Fibroblast of lung (primary cell): ENCODE results near the gene DOK4. TPM values are rescaled to one million over a fixed set of nuclear protein-coding genes. Genes with fewer than 3 reads are reported as not detected.

Source experiments
- DNase-seq, 2 donors: peaks; one replicate each; pipeline versions ENCODE4 v3.0.0 to v3.0.0-alpha.2; 2010; ENCODE audit warnings: low read depth in 2 of 2
- H2AFZ ChIP-seq: 2 replicates; pipeline ENCODE4 v1.5.1; 2012; ENCODE audit warnings: low read length, control low read depth, inconsistent platforms
- H3K27ac ChIP-seq: 2 replicates; pipeline ENCODE4 v1.5.1; 2011; ENCODE audit warnings: low read length, control low read depth; ENCODE audit not compliant: insufficient read depth
- H3K27me3 ChIP-seq: 2 replicates; pipeline ENCODE4 v1.5.1; 2011; ENCODE audit warnings: mild to moderate bottlenecking, low read length; ENCODE audit not compliant: control insufficient read depth, insufficient read depth
- H3K36me3 ChIP-seq: 2 replicates; pipeline ENCODE4 v1.5.1; 2011; ENCODE audit warnings: low read length; ENCODE audit not compliant: control insufficient read depth, insufficient read depth
- H3K4me1 ChIP-seq: 2 replicates; pipeline ENCODE4 v1.5.1; 2011; ENCODE audit warnings: low read length; ENCODE audit not compliant: control insufficient read depth, insufficient read depth; ENCODE audit errors: extremely low read depth
- H3K4me2 ChIP-seq: 2 replicates; pipeline ENCODE4 v1.5.1; 2011; ENCODE audit warnings: low read length, control low read depth; ENCODE audit not compliant: insufficient read depth; ENCODE audit errors: extremely low read depth
- H3K4me3 ChIP-seq, 4 experiments: fragments of 200-600 bp in 1 of 4; sonication (generic) in 1 of 4; replicated peaks in 1 of 4; 2 replicates each; pipeline ENCODE4 v1.5.1; 2011 to 2016; ENCODE audit warnings: low read length in 4 of 4, low read depth in 3 of 4, mild to moderate bottlenecking in 3 of 4, control low read depth in 2 of 4, inconsistent platforms in 1 of 4, mixed read lengths in 1 of 4; ENCODE audit not compliant: insufficient read depth in 1 of 4; ENCODE audit errors: control extremely low read depth in 1 of 4
- H3K79me2 ChIP-seq: 2 replicates; pipeline ENCODE4 v1.5.1; 2012; ENCODE audit warnings: mild to moderate bottlenecking, low read length, inconsistent platforms; ENCODE audit not compliant: control insufficient read depth, insufficient read depth
- H3K9ac ChIP-seq: 2 replicates; pipeline ENCODE4 v1.5.1; 2011; ENCODE audit warnings: mild to moderate bottlenecking, low read length, control low read depth; ENCODE audit not compliant: insufficient read depth
- H3K9me3 ChIP-seq: 2 replicates; pipeline ENCODE4 v1.5.1; 2012; ENCODE audit warnings: low read depth, low read length; ENCODE audit not compliant: control insufficient read depth, insufficient read depth
- H4K20me1 ChIP-seq: 2 replicates; pipeline ENCODE4 v1.5.1; 2011; ENCODE audit warnings: low read length; ENCODE audit not compliant: control insufficient read depth, insufficient read depth; ENCODE audit errors: extremely low read depth
- EZH2 ChIP-seq: IDR thresholded peaks from 2 replicates; pipeline ENCODE4 v1.5.1; 2012; ENCODE audit warnings: low read length, control low read depth, mild to moderate bottlenecking; ENCODE audit errors: missing control alignments
- polyA plus RNA-seq, 2 donors: library from polyadenylated mRNA; depleted of rRNA in 1 of 2; stranded (reverse) in 1 of 2; unstranded in 1 of 2; fragments of >200 nt; gene quantifications; 2 replicates each; pipeline ENCODE4 v1.2.1, GENCODE V29; 2011 to 2012; ENCODE audit warnings: missing spikeins in 1 of 2
- total RNA-seq: library from RNA; depleted of rRNA; stranded (reverse); fragments of >200 nt; gene quantifications from 2 replicates; pipeline ENCODE4 v1.2.1, GENCODE V29; 2014
- TF ChIP-seq, protein P1 (sequence below), 2 donors: IDR thresholded peaks in 1 of 2; conservative IDR thresholded peaks in 1 of 2; 1 replicate in 1 of 2; 2 replicates in 1 of 2; pipeline ENCODE4 v1.5.1; 2011 to 2012; ENCODE audit warnings: low read length in 2 of 2, control low read depth in 1 of 2, inconsistent platforms in 1 of 2, low read depth in 1 of 2, mild to moderate bottlenecking in 1 of 2

The DOK4 gene
- total and polyA plus RNA-seq, 2 donors (not counting 1 experiment from before 2014, with no cell fraction given), result 12.6 to 15.0 TPM

DNA sequence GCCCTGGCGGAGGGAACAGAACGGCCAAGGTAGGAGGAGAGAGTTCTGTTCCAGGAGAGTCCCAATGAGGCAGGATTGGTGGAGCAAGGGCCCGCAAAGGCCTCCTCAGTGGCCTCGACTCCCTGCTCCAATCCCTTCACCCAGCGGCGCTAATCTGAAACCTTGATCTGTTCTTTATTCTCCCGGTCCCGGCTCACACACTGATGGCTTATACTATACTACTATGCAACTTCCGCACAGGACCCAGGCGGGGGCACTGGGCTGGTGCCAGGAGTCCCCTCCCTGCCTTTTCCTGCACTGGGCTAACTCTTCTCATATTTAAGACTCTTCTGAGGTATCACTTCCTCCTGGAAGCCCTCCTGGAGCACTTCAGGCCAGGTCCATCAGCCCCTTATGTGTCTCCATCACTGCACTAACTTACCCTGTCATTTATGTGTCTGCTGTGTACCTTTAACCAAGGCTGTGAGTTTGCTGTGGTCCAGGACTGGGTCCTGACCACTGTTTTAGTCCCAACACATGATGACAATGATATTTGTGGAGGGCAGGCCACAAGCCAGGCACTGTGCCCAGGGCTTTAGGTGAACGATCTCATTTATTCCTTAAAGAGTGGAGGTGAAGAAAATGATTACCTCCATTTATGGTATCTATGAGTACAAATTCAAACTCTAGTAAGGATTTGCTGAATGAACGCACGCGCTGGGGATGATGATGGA is 43.3 kb upstream of the DOK4 start:
- H3K36me3 ChIP-seq, result peaks cover 1% of the 10 kb centered on the region

DNA sequence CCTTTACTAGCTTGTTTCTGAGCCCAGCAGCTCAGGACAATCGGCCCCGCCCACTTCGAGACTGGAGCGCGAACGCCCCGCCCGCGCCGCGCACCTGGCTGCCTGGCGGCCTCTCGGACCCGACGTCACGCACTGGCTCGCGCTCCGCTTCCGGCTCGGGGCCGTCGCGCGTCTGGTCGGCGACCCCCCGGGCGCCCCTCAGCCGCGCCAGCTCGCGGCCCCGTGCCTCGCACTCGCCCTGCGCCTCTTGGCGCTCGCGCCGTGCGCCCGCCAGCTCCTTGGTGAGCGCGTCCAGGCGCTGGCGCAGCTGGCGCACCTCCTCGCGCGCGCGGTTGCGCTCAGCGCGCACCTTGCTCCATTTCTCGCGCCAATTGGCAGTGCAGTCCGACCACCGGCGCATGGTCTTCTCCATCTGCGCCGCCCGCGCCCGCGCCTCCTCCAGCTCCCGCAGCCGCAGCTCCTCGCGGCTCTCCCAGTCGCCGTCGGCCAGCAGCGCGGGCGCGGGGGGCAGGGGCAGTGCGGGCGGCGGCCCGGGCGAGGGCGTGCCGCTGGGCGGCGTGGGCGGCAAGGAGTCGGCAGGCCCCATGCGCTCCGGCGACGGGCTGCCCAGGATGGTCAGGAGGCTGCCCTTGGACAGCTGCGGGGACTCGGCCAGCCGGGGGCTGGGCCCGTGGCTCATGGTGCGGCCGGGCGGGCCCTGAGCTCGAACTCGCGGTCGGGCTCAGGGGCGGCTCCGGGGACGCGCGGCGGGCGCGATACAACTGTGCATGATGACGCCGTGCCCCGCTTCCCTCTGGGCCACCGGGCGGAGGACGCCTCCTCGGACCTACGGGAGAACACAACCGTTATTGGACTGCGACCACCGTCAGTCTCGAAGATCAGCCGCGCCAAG is 42.5 kb upstream of the DOK4 start:
- Histone ChIP-seq H3K36me3 (peaks cover 1% of the 10 kb centered on the region), H3K79me2 (no peaks in the 10 kb centered on the region), H3K27ac (no peak overlapping the region), H3K9ac (no peak overlapping the region), H3K4me3 (no peak overlapping the region), H3K9me3 (no peaks in the 10 kb centered on the region), H3K27me3 (no peaks in the 10 kb centered on the region), H2AFZ (no peak overlapping the region), H3K4me2 (no peak overlapping the region), H3K4me1 (peaks cover 7% of the 10 kb centered on the region), H4K20me1 (no peaks in the 10 kb centered on the region)
- no peak for DNase-seq
- no peak for TF ChIP-seq EZH2
- TF ChIP-seq, protein P1, sequence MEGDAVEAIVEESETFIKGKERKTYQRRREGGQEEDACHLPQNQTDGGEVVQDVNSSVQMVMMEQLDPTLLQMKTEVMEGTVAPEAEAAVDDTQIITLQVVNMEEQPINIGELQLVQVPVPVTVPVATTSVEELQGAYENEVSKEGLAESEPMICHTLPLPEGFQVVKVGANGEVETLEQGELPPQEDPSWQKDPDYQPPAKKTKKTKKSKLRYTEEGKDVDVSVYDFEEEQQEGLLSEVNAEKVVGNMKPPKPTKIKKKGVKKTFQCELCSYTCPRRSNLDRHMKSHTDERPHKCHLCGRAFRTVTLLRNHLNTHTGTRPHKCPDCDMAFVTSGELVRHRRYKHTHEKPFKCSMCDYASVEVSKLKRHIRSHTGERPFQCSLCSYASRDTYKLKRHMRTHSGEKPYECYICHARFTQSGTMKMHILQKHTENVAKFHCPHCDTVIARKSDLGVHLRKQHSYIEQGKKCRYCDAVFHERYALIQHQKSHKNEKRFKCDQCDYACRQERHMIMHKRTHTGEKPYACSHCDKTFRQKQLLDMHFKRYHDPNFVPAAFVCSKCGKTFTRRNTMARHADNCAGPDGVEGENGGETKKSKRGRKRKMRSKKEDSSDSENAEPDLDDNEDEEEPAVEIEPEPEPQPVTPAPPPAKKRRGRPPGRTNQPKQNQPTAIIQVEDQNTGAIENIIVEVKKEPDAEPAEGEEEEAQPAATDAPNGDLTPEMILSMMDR (conservative IDR thresholded peaks at IDR 0.05 in 1 of 2, IDR thresholded peaks at IDR 0.05 in 1 of 2; ENCODE audit: low read depth in 1 of 2, low read length in 2 of 2), result no peak

More for the DNA sequence above, 43.3 kb upstream of the DOK4 start:
- no peaks in the 10 kb centered on the region for H3K27me3 ChIP-seq
- H3K79me2 ChIP-seq, result no peaks in the 10 kb centered on the region
- H2AFZ ChIP-seq, result no peak overlapping the region
- H3K4me1 ChIP-seq, result peaks cover 7% of the 10 kb centered on the region
- no peak overlapping the region for H3K4me3 ChIP-seq
- TF ChIP-seq, protein P1 (conservative IDR thresholded peaks at IDR 0.05 in 1 of 2, IDR thresholded peaks at IDR 0.05 in 1 of 2; ENCODE audit: low read depth in 1 of 2, low read length in 2 of 2), result no peak
- no peak for TF ChIP-seq EZH2
- no peak overlapping the region for H3K27ac ChIP-seq
- no peaks in the 10 kb centered on the region for H4K20me1 ChIP-seq
- no peaks in the 10 kb centered on the region for H3K9me3 ChIP-seq
- H3K9ac ChIP-seq, result no peak overlapping the region
- no peak overlapping the region for H3K4me2 ChIP-seq
- no peak for DNase-seq

DNA sequence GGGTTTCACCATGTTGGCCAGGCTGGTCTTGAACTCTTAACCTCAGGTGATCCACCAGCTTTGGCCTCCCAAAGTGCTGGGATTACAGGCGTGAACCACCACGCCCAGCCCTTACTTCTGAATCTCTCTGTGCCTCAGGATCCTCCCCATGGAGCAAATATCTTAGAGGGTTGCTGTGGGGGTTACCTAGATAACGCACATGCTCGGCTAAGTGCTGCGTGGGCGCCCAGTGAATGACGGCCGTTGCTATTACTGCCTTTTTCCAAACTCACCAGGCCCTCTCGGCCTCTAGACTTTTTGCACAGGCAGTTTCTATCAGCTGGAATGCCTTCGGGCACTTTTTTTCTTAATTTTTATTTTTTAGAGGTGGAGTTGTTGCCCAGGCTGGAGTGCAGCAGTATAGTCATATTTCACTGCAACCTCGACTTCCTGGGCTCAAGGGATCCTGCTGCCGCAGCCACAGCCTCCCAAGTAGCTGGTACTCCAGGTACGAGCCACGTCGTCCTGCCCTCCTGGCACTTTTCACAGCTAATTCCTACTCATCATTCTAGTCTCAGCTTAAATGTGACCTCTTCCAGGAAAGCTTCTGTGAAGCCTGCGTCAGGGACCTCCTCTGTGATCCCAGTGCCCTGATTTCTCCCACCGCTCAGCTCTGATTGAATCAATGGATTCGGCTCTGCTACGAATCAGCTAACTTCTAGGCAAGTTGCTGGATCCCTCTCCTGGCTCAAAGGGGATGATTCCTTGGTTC is 41.5 kb upstream of the DOK4 start:
- H3K4me2 ChIP-seq, result no peak overlapping the region
- H3K4me3 ChIP-seq, result no peak overlapping the region
- no peaks in the 10 kb centered on the region for H3K79me2 ChIP-seq

More for the DNA sequence above, 41.5 kb upstream of the DOK4 start:
- TF ChIP-seq, protein P1 (conservative IDR thresholded peaks at IDR 0.05 in 1 of 2, IDR thresholded peaks at IDR 0.05 in 1 of 2; ENCODE audit: low read depth in 1 of 2, low read length in 2 of 2), result no peak
- no peak for TF ChIP-seq EZH2
- H4K20me1 ChIP-seq, result no peaks in the 10 kb centered on the region
- H3K9ac ChIP-seq, result no peak overlapping the region
- peaks cover 3% of the 10 kb centered on the region for H3K4me1 ChIP-seq
- H3K36me3 ChIP-seq, result peaks cover 1% of the 10 kb centered on the region
- H3K9me3 ChIP-seq, result no peaks in the 10 kb centered on the region
- H2AFZ ChIP-seq, result no peak overlapping the region
- no peak overlapping the region for H3K27ac ChIP-seq
- H3K27me3 ChIP-seq, result no peaks in the 10 kb centered on the region
- no peak for DNase-seq
